ENCODE results near the gene IMMP2L. TPM values are rescaled to one million over a fixed set of nuclear protein-coding genes. Genes with fewer than 3 reads are reported as not detected.

IMMP2L gene
- total RNA-seq, 1 donor from 2014 or later: 20.0 TPM

DNA sequence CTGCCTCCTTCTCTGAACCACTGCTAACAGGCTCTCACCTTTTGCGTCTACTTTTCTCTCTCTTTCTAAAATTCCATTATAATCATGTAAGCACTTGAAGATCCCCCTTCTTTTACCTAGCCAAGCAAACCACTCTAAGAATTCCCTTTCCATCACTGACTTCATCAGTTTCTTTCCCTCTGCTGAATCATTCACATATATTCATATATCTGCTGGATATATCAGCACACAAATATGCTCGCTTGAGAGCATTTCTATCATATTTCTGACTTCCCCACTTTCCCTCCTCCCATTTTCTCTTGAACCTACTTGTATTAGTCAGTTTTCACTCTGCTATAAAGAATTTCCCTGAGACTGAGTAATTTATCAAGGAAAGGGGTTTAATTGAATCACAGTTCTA, 555.6 kb downstream of the IMMP2L start:
- Mint-ChIP-seq H3K36me3 (ENCODE audit: low read depth) (no peaks in the 10 kb centered on the region), H3K4me1 (ENCODE audit: low read depth) (peaks cover 36% of the 10 kb centered on the region), H3K27ac (no peak overlapping the region), H3K27me3 (ENCODE audit: low read depth) (no peaks in the 10 kb centered on the region), H3K9me3 (no peaks in the 10 kb centered on the region), H3K4me3 (ENCODE audit: low read depth) (no peak overlapping the region)
- DNase-seq (ENCODE audit: low spot score): no peak
- intact Hi-C loops (cut with micrococcal nuclease): loop anchor here (2.0 kb wide), 1 partner anchor 132 kb away; no protein-coding TSS in a partner anchor

DNA sequence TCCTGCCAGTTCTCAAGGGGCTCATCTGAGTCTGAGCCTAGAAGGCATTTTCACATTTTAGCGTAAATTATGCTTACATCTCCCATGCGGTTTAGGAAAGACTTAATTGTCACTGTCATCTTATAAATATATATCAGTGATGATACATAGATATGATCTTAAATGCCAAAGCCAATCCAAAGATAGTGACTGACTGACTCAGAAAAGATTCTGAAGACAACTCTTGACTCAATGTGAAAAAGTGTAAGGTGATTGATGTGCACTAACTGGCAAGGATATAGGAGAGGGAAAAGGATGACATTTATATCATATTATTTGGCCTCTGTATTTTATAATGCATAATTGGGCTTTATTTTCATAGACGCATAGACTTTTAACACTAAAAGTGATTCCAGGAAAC, 556.3 kb downstream of the IMMP2L start:
- H3K4me1 Mint-ChIP-seq (ENCODE audit: low read depth): peaks cover 34% of the 10 kb centered on the region

DNA sequence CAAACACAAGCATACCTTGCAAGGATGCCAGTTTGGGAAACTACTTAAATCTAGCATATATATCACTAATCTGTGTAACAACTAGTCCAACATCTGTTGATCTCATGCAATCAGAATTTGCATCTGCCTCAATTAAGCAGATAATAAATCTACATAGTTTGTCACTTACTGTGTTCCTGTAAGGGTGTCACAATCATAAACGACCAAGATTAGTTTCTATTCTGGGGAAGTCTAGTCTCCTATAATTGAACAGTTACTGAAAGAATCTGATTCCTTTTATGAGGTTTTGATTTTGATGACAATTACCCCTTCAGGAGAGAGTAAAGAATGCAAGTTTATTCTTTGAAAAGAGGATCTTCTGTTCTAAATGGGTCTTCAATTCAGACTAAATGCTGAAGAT, 556.8 kb downstream of the IMMP2L start:
- Mint-ChIP-seq H3K4me3 (ENCODE audit: low read depth) (no peak overlapping the region), H3K9me3 (no peaks in the 10 kb centered on the region), H3K36me3 (ENCODE audit: low read depth) (no peaks in the 10 kb centered on the region), H3K27ac (no peak overlapping the region), H3K4me1 (ENCODE audit: low read depth) (peaks cover 28% of the 10 kb centered on the region), H3K27me3 (ENCODE audit: low read depth) (no peaks in the 10 kb centered on the region)
- no peak for DNase-seq (ENCODE audit: low spot score)
- intact Hi-C loops (cut with micrococcal nuclease): loop anchor here (2.0 kb wide), 1 partner anchor 29 kb away; no protein-coding TSS in a partner anchor

More for the DNA sequence above, 556.3 kb downstream of the IMMP2L start:
- H3K9me3 Mint-ChIP-seq: no peaks in the 10 kb centered on the region
- no peak overlapping the region for H3K4me3 Mint-ChIP-seq (ENCODE audit: low read depth)
- no peak for DNase-seq (ENCODE audit: low spot score)
- no peaks in the 10 kb centered on the region for H3K36me3 Mint-ChIP-seq (ENCODE audit: low read depth)
- H3K27me3 Mint-ChIP-seq (ENCODE audit: low read depth): no peaks in the 10 kb centered on the region
- no peak overlapping the region for H3K27ac Mint-ChIP-seq
- intact Hi-C loops (cut with micrococcal nuclease): loop anchor here (2.0 kb wide), 1 partner anchor 133 kb away; no protein-coding TSS in a partner anchor

DNA sequence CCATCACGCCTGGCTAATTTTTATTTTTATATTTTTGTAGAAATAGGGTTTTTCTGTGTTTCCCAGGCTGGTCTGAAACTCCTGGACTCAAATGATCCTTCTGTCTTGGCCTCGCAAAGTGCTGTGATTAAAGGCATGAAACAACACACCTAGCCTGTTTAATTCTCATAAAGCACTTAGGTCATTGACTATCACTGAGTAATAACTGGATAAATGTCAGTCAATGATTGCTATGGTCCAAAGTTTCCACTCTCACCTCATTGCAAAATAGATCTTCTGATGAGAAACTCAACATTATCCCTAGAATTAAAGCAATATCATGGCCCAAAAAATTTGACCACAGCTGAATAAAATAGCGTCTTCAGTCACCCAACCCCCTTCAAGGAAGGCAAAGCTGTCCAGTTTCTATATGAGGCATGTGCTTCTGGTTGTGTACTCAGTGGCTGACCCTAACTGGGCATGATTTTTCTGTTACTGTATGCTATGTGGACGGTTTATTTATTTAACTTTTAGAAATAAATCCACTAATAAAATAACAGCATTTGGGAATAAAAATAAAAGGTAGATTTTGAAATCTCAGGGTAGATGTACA, 557.9 kb downstream of the IMMP2L start:
- intact Hi-C loops (cut with micrococcal nuclease): loop anchor here (1.0 to 2.0 kb wide), 2 partner anchors 9 to 28 kb away; no protein-coding TSS in a partner anchor
- Mint-ChIP-seq H3K27ac (peak overlapping the region; percentile 55), H3K9me3 (peaks cover 4% of the 10 kb centered on the region), H3K4me3 (ENCODE audit: low read depth) (no peak overlapping the region), H3K36me3 (ENCODE audit: low read depth) (no peaks in the 10 kb centered on the region), H3K27me3 (ENCODE audit: low read depth) (no peaks in the 10 kb centered on the region), H3K4me1 (ENCODE audit: low read depth) (peaks cover 22% of the 10 kb centered on the region)
- DNase-seq (ENCODE audit: low spot score): no peak

DNA sequence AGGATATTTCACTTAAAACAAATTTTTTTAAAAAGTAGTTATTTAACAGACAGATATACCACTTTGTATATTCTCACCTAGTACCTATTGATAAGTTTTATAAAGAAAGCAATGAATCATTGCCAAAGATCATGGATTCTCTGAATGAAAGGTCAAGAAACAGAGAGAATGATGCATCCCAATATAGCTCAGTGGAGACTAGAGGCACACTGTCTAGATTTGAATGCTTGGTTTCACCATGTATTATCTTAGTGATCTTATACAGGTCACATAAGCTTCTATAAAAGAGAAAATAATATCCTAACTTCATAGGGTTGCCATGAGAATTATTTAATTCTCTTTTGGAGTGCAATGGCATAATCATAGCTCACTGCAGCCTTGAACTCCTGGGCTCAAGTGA, 558.4 kb downstream of the IMMP2L start:
- intact Hi-C loops (cut with micrococcal nuclease): loop anchor here (1.0 to 2.0 kb wide), 2 partner anchors 9 to 27 kb away; no protein-coding TSS in a partner anchor
- peaks cover 7% of the 10 kb centered on the region for H3K9me3 Mint-ChIP-seq
- no peak overlapping the region for H3K27ac Mint-ChIP-seq
- H3K27me3 Mint-ChIP-seq (ENCODE audit: low read depth): no peaks in the 10 kb centered on the region
- peaks cover 19% of the 10 kb centered on the region for H3K4me1 Mint-ChIP-seq (ENCODE audit: low read depth)
- H3K36me3 Mint-ChIP-seq (ENCODE audit: low read depth): peaks cover 4% of the 10 kb centered on the region
- DNase-seq (ENCODE audit: low spot score): no peak
- no peak overlapping the region for H3K4me3 Mint-ChIP-seq (ENCODE audit: low read depth)

DNA sequence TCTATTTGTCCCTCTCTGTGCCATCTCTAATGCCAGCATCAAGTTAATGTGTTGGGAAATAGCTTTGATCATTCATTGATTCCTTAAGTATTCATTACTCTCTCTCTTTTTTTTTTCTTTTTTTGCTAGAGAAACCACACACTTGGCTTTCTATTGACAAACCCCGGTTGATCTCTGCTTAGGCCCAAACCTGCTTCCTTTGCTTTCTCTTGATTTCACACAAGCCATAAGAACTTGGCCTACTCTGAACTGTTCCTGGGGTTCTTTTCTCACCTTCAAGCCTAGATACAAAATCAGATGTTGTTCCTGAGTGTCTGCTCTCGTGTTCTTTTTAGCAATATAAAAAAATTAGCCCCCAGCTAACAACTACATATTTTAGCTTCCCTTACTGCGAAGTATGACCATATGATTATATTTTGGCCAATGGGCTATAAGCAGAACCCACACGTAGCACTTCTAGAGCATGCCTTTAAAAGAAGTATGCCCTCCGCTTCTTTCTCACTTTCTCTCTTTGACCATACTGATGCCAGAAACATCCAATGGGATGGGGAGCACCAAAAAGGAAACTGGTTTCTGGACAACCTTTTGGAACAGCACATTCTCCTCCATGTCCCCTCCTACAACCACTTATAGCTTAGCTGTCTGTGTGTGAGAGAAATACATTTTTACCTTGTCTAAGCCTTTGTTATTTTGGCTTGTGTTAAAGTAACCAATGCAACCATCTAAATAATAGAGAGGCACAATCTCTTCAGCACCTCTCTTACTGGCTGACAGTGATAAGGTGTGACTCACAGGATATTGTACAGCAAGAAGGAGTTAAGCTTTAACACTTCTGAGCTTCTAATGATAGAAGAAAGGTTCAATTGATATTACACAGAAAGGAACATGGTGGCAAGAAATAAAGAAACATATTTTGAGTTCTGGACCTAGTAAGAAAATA, 568.0 kb downstream of the IMMP2L start:
- no peak for DNase-seq (ENCODE audit: low spot score)

DNA sequence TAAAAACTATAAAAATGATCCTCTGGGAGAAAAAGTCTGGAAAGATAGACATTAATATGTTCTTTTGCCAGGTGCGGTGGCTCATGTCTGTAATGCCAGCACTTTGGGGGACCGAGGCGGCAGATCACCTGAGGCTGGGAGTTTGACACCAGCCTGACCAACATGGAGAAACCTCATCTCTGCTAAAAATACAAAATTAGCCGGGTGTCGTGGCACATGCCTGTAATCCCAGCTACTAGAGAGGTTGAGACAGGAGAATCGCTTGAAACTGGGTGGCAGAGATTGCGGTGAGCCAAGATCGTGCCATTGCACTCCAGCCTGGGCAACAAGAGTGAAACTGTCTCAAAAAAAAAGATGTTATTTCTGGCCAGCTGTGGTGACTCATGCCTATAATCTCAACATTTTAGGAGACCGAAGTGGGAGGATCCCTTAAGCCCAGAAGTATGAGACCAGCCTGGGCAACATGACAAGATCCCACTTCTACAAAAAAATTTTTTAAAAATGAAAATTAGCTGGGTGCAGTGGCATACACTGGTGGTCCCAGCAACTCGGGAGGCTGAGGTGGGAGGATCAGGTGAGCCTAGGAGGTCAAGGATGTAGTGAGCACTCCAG, 573.3 kb downstream of the IMMP2L start:
- no peaks in the 10 kb centered on the region for H3K27me3 Mint-ChIP-seq (ENCODE audit: low read depth)
- H3K4me3 Mint-ChIP-seq (ENCODE audit: low read depth): no peak overlapping the region
- H3K36me3 Mint-ChIP-seq (ENCODE audit: low read depth): peaks cover 4% of the 10 kb centered on the region
- H3K4me1 Mint-ChIP-seq (ENCODE audit: low read depth): peaks cover 22% of the 10 kb centered on the region
- no peaks in the 10 kb centered on the region for H3K9me3 Mint-ChIP-seq
- no peak for DNase-seq (ENCODE audit: low spot score)
- no peak overlapping the region for H3K27ac Mint-ChIP-seq
- intact Hi-C loops (cut with micrococcal nuclease): no loop called here

More for the DNA sequence above, 568.0 kb downstream of the IMMP2L start:
- no peak overlapping the region for H3K4me3 Mint-ChIP-seq (ENCODE audit: low read depth)
- H3K27ac Mint-ChIP-seq: peak overlapping the region; percentile 8
- no peaks in the 10 kb centered on the region for H3K27me3 Mint-ChIP-seq (ENCODE audit: low read depth)
- peaks cover 5% of the 10 kb centered on the region for H3K36me3 Mint-ChIP-seq (ENCODE audit: low read depth)
- intact Hi-C loops (cut with micrococcal nuclease): no loop called here
- H3K9me3 Mint-ChIP-seq: peaks cover 3% of the 10 kb centered on the region
- H3K4me1 Mint-ChIP-seq (ENCODE audit: low read depth): peaks cover 23% of the 10 kb centered on the region

DNA sequence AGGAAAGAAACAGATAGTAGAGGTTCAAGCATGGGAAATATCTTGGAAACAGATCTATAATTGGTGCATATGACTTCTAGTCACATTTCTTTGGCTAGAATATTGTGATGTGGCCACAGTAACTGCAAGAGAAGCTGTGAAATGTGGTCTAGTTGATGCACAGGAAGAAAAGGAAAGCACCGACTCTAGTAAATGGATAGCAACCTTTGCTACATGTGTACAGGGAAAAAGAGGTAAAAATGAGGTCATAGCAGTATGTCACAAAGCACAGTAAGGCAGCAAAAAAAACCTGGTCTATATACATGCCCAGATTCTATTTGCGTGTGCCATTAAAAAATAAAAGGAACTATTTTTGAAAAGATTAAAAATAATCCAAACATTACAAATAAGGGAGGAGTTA, 573.9 kb downstream of the IMMP2L start:
- H3K9me3 Mint-ChIP-seq: peaks cover 4% of the 10 kb centered on the region
- H3K27me3 Mint-ChIP-seq (ENCODE audit: low read depth): no peaks in the 10 kb centered on the region
- peaks cover 19% of the 10 kb centered on the region for H3K4me1 Mint-ChIP-seq (ENCODE audit: low read depth)
- H3K27ac Mint-ChIP-seq: no peak overlapping the region
- DNase-seq (ENCODE audit: low spot score): no peak
- intact Hi-C loops (cut with micrococcal nuclease): no loop called here
- H3K4me3 Mint-ChIP-seq (ENCODE audit: low read depth): no peak overlapping the region
- H3K36me3 Mint-ChIP-seq (ENCODE audit: low read depth): peaks cover 4% of the 10 kb centered on the region

DNA sequence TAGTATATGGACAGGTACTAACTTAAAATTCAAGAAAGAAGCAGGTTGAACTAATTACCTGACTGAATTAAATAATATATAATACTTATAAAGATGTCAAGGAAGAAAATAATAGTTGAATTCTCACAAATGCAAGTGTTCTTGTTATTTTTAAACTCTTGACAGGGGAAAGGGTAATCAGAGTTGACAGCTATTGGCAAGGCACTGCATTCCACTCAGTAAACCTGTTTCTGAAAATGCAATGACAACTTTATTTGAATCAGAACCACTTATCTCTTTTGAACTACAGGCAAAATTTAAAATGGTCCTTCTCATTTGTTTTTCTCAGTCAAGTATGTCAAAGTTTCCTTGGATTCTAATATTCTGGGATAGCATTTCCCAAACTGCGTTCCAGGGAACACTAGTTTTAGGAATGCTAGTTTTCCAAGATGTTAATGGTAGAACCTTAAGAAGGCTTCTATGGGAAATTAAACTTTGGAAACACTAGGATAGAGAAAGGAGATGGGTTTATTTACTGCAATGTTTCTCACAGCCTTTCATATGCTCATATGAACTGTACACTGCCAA, 575.1 kb downstream of the IMMP2L start:
- no peak overlapping the region for H3K4me3 Mint-ChIP-seq (ENCODE audit: low read depth)
- intact Hi-C loops (cut with micrococcal nuclease): no loop called here
- no peak overlapping the region for H3K27ac Mint-ChIP-seq
- no peak for DNase-seq (ENCODE audit: low spot score)
- H3K4me1 Mint-ChIP-seq (ENCODE audit: low read depth): peaks cover 13% of the 10 kb centered on the region
- H3K27me3 Mint-ChIP-seq (ENCODE audit: low read depth): no peaks in the 10 kb centered on the region
- peaks cover 4% of the 10 kb centered on the region for H3K9me3 Mint-ChIP-seq
- H3K36me3 Mint-ChIP-seq (ENCODE audit: low read depth): peaks cover 4% of the 10 kb centered on the region

DNA sequence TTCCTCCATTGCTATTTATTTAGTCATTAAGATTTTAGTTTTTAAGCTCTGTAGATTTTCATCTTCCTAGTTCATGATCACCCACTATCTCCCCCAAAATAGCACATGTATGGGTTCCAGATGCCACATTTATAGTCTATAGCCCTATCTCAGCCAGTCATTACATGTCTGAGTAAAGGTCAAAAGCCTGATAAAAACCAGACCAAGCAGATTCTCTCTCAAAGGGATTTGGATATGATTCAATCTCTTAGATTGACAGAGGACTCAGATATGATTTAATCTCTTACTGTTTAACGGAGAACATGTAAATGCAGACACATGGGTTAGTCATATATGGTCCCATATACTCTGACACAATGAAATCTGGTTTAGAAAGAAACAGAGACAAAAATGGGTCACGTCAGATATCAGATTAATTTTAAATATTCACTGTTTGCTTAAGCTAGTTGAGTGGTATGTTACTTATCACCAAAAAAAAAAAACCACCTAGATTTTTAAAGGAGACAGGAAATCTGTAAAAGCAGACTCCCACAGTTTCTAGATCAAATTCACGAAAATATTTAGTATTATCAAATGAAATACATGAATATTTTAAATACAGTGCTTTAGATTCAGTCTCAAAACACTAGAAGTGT, 578.4 kb downstream of the IMMP2L start:
- H3K27me3 Mint-ChIP-seq (ENCODE audit: low read depth): no peaks in the 10 kb centered on the region
- peaks cover 19% of the 10 kb centered on the region for H3K4me1 Mint-ChIP-seq (ENCODE audit: low read depth)
- no peak for DNase-seq (ENCODE audit: low spot score)
- peaks cover 11% of the 10 kb centered on the region for H3K36me3 Mint-ChIP-seq (ENCODE audit: low read depth)
- H3K27ac Mint-ChIP-seq: no peak overlapping the region
- H3K4me3 Mint-ChIP-seq (ENCODE audit: low read depth): no peak overlapping the region
- intact Hi-C loops (cut with micrococcal nuclease): no loop called here
- H3K9me3 Mint-ChIP-seq: peaks cover 4% of the 10 kb centered on the region

DNA sequence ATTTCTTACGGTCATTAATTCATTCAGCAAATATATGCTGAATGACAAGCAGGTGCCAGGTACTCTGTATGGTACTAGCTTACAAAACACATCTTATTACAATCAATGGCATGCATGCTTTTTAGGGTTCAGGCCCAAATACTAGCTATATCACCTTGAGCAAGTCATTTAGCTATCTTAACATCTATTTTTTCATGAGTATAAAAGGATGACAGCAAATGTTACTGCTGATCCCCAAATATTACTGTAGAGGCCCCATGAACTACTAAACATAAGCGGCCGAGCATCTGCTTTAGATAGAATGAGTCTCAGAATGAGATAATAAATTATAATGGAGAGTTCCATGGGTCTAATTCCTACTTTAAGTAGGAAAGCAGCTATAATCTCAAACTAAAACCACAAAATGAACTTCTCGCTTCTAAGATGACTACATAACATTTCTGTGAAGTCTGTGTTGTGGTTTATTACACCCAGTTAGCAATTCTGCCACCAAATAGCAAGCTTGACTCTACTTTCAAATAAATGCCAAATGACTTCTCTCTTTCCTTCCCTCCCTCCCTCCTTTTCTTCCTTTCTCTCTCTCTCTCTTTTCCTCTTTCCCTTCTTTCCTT, 585.1 kb downstream of the IMMP2L start:
- Mint-ChIP-seq H3K4me3 (ENCODE audit: low read depth) (no peak overlapping the region), H3K36me3 (ENCODE audit: low read depth) (peaks cover 12% of the 10 kb centered on the region), H3K27ac (peak overlapping the region; percentile 24), H3K9me3 (peaks cover 4% of the 10 kb centered on the region), H3K4me1 (ENCODE audit: low read depth) (peaks cover 37% of the 10 kb centered on the region), H3K27me3 (ENCODE audit: low read depth) (no peaks in the 10 kb centered on the region)
- intact Hi-C loops (cut with micrococcal nuclease): loop anchor here (1.0 to 5.0 kb wide), 3 partner anchors 28 to 52 kb away; no protein-coding TSS in a partner anchor
- DNase-seq (ENCODE audit: low spot score): no peak

DNA sequence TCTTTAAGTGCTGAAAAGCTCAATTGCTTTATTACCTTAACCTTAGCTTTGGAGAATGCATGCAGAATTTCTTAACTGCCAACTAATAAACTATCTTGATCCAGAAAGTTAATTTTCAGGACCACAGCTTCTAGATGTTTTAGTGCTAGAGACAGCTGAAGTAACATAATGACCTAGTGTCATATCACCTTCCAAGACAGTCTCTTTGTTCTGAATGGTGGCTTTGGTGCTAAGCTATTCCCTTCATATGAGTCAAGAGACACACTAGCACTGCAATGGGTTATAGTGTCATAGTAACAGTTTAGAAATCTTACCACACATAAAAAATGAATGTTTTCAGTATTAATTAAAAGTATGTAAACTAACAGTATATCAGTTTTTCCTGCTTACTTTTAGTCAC, 586.8 kb downstream of the IMMP2L start:
- peaks cover 36% of the 10 kb centered on the region for H3K4me1 Mint-ChIP-seq (ENCODE audit: low read depth)
- H3K27ac Mint-ChIP-seq: no peak overlapping the region
- no peaks in the 10 kb centered on the region for H3K27me3 Mint-ChIP-seq (ENCODE audit: low read depth)
- intact Hi-C loops (cut with micrococcal nuclease): loop anchor here (5.0 kb wide), 1 partner anchor 43 kb away; no protein-coding TSS in a partner anchor
- H3K9me3 Mint-ChIP-seq: peaks cover 4% of the 10 kb centered on the region
- peaks cover 9% of the 10 kb centered on the region for H3K36me3 Mint-ChIP-seq (ENCODE audit: low read depth)
- DNase-seq (ENCODE audit: low spot score): no peak
- no peak overlapping the region for H3K4me3 Mint-ChIP-seq (ENCODE audit: low read depth)

Data from activated T-helper 2 cell treated with anti-CD3 and anti-CD28 coated beads, Interferon-gamma antibody, Interleukin-2, Interleukin-4, amounts not matched to agents 10 μg/mL and 5 μg/mL and 100 μg/mL, durations not matched to agents 14 hours and 24 hours and 36 hours (primary cell).